ENCODE results near the gene TMPRSS4.

The TMPRSS4 gene, protein sequence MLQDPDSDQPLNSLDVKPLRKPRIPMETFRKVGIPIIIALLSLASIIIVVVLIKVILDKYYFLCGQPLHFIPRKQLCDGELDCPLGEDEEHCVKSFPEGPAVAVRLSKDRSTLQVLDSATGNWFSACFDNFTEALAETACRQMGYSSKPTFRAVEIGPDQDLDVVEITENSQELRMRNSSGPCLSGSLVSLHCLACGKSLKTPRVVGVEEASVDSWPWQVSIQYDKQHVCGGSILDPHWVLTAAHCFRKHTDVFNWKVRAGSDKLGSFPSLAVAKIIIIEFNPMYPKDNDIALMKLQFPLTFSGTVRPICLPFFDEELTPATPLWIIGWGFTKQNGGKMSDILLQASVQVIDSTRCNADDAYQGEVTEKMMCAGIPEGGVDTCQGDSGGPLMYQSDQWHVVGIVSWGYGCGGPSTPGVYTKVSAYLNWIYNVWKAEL

DNA sequence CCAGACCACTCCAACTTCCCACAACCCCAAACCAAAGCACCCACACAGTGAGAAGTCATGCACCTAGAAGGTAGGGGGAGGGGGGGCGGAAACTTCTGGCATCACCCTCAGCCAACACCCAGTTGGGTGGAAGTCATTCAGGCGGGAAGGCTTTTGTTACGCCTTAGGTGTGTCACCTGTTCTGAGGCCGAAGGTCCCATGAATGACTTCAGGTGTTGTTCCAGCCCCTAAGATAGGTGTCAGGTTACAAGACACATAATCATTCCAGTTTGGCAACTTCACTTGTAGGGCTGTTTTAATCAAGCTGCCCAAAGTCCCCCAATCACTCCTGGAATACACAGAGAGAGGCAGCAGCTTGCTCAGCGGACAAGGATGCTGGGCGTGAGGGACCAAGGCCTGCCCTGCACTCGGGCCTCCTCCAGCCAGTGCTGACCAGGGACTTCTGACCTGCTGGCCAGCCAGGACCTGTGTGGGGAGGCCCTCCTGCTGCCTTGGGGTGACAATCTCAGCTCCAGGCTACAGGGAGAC lies at the start of gene TMPRSS4:
Gene TMPRSS4 (plus strand): TSS at position 325 of the 528 bp plus-strand sequence. CDS start 225 bp downstream, outside the sequence.
- DNase-seq (ENCODE audit: low read depth), result no peak
- H3K4me3 ChIP-seq (ENCODE audit: low read length), result no peak within 1 kb of the TSS
- TF ChIP-seq CTCF (conservative IDR thresholded peaks at IDR 0.05; ENCODE audit: low read length), result no peak

GRCh38 chr11:118027694-118028093 lies 49.2 kb upstream of the TMPRSS4 start:
- H3K4me3 ChIP-seq (ENCODE audit: low read length), result no peak overlapping the region
- DNase-seq (ENCODE audit: low read depth), result no peak
- TF ChIP-seq CTCF (conservative IDR thresholded peaks at IDR 0.05; ENCODE audit: low read length), result no peak

DNA sequence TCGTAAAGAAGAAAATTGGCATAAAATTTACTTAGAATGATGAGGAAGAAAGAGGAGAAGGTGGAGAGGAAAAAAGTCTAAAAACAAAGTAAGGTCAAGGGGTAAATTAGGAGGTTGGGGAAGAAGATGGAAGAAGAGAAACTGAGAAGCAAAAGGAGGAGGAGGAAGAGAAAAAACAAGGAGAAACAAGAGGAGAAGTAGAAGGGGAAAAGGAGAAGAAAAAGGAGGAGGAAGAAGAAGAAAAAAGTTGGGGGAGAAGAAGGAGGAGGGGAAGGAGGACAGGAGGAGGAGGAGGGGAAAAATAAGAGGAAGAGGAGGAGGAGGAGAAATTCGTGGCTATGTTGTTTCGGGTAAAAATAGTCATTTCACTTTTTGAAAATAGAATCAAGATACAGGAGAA lies 48.3 kb upstream of the TMPRSS4 start:
- no peak for TF ChIP-seq CTCF (conservative IDR thresholded peaks at IDR 0.05; ENCODE audit: low read length)
- H3K4me3 ChIP-seq (ENCODE audit: low read length), result no peak overlapping the region
- no peak for DNase-seq (ENCODE audit: low read depth)

DNA sequence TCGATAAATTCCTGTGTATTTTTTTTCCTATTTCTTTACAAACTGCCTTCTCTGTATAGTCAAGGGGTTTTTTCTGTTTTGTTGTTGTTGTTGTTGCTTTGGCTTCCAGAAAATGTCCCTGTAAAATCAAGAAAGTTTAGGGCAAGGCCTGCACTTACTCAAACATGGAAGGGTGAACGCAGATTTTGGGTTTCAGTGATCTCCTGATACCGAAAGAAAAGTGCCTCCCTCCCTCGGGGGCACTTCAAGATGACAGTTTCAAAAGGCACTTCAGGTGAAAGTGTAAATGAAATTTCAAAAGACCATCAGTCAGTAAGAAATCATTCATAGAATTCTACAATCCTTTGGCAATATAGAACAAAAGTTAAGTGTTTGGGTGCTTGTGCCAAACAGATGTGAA lies 43.4 kb upstream of the TMPRSS4 start:
- H3K4me3 ChIP-seq (ENCODE audit: low read length), result no peak overlapping the region
- DNase-seq (ENCODE audit: low read depth), result no peak
- no peak for TF ChIP-seq CTCF (conservative IDR thresholded peaks at IDR 0.05; ENCODE audit: low read length)

DNA sequence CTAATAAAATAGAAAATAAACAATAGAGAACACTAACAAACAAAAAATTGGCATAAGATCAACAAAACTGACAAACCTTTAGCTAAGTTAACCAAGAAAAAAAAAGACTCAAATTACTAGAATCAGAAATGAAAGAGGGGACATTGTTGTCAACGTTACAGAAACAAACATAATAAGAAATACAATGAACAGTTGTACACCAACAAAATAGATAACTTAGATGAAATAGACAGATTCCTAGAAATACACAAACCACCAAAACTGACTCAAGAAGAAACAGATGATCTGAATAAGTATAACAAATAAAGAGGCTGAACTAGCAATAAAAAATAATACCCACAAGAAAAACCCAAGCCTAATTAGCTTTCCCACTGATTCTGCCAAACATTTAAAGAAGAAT lies 34.7 kb upstream of the TMPRSS4 start:
- TF ChIP-seq CTCF (conservative IDR thresholded peaks at IDR 0.05; ENCODE audit: low read length), result no peak
- no peak overlapping the region for H3K4me3 ChIP-seq (ENCODE audit: low read length)
- DNase-seq (ENCODE audit: low read depth), result no peak

DNA sequence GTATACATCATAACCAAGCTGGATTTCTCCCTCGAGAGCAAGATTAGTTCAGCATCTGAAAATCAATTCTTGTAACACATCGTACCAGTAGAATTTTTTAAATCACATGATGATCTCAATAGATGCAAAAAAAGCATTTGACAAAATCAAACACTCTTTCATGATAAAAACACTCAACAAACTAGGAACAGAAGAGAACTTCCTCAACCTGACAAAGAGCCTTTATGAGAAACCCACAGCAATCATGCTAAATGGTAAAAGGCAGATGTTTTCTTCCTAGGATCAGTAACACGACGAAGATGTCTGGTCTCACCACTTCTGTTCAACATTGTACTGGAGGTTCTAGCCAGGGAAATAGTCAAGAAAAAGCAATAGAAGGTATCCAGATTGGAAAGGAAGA lies 34.1 kb upstream of the TMPRSS4 start:
- no peak overlapping the region for H3K4me3 ChIP-seq (ENCODE audit: low read length)
- no peak for TF ChIP-seq CTCF (conservative IDR thresholded peaks at IDR 0.05; ENCODE audit: low read length)
- DNase-seq (ENCODE audit: low read depth), result no peak

DNA sequence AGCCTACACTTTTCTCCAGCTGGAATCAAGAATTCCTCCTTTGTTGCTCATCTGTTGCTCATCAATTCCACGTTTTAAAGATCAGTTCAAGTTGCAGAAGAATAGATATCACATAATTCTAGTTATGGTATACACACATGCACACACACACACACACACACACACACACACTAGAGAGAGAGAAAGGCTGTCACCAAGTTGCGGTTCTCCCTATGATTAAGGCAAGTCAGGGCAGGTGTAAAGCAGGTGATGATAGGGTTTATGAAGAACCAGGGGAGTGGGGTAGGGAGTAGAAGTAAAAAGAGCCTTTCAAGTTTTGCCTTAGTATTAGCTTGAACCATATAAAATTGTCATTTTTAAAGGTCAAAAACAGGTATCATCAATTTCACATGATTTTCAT lies 31.7 kb upstream of the TMPRSS4 start:
- TF ChIP-seq CTCF (conservative IDR thresholded peaks at IDR 0.05; ENCODE audit: low read length), result no peak
- DNase-seq (ENCODE audit: low read depth), result no peak
- H3K4me3 ChIP-seq (ENCODE audit: low read length), result no peak overlapping the region
